GM21515 (cell line): ENCODE results near the gene DOCK4.
A peak's percentile ranks its signal among the peaks of the same experiment; 100 is the strongest.

ENCODE experiments used
- ATAC-seq: cut with Tn5 transposase; IDR thresholded peaks from one replicate; pipeline ENCODE4 v1.9.1; 2021; ENCODE audit not compliant: unreplicated experiment

The DOCK4 gene

GRCh38 chr7:111871283-111871682 is 334.9 kb downstream of the DOCK4 start:
- ATAC-seq: no peak

GRCh38 chr7:111869280-111869679 is 336.9 kb downstream of the DOCK4 start:
- no peak for ATAC-seq

- ATAC-seq: no peak
These were observed 338.8 kb downstream of the DOCK4 start for GRCh38 chr7:111867348-111867931.

GRCh38 chr7:111866787-111867186 is 339.4 kb downstream of the DOCK4 start:
- no peak for ATAC-seq

- ATAC-seq: no peak
These were observed 340.8 kb downstream of the DOCK4 start for GRCh38 chr7:111865430-111865829.

GRCh38 chr7:111864291-111864976 is 341.8 kb downstream of the DOCK4 start:
- no peak for ATAC-seq

- no peak for ATAC-seq
These were observed 342.9 kb downstream of the DOCK4 start for GRCh38 chr7:111863269-111863668.

GRCh38 chr7:111860248-111860647 is 346.0 kb downstream of the DOCK4 start:
- ATAC-seq: no peak

- no peak for ATAC-seq
These were observed 347.9 kb downstream of the DOCK4 start for GRCh38 chr7:111858331-111858730.

- ATAC-seq: no peak
These were observed 350.4 kb downstream of the DOCK4 start for GRCh38 chr7:111855842-111856227.

- peak; percentile 62 for ATAC-seq
These were observed 350.9 kb downstream of the DOCK4 start for GRCh38 chr7:111855161-111855841.

GRCh38 chr7:111853201-111853990 is 352.8 kb downstream of the DOCK4 start:
- ATAC-seq: no peak

- ATAC-seq: no peak
These were observed 354.1 kb downstream of the DOCK4 start for GRCh38 chr7:111852081-111852480.

GRCh38 chr7:111846898-111847297 is 359.3 kb downstream of the DOCK4 start:
- ATAC-seq: no peak

GRCh38 chr7:111845853-111846252 is 360.3 kb downstream of the DOCK4 start:
- no peak for ATAC-seq

GRCh38 chr7:111844904-111845671 is 361.1 kb downstream of the DOCK4 start:
- ATAC-seq: no peak

- ATAC-seq: no peak
These were observed 363.7 kb downstream of the DOCK4 start for GRCh38 chr7:111842491-111842890.

- no peak for ATAC-seq
These were observed 364.5 kb downstream of the DOCK4 start for GRCh38 chr7:111841596-111842205.

GRCh38 chr7:111840528-111840927 is 365.7 kb downstream of the DOCK4 start:
- ATAC-seq: no peak

GRCh38 chr7:111839261-111839660 is 366.9 kb downstream of the DOCK4 start:
- no peak for ATAC-seq
